Non-pigmented ciliary epithelial cell (primary cell): ENCODE data around the gene UBE2L3.
"Not testable (repeated sequence)": the region's sequence is repeated elsewhere in the genome, so short reads cannot be mapped to it uniquely, and the experiment has no call there.

Source experiments
- DNase-seq: peaks from one replicate; pipeline ENCODE4 v3.0.0-alpha.2; 2010; ENCODE audit warnings: low read depth

UBE2L3 gene

DNA sequence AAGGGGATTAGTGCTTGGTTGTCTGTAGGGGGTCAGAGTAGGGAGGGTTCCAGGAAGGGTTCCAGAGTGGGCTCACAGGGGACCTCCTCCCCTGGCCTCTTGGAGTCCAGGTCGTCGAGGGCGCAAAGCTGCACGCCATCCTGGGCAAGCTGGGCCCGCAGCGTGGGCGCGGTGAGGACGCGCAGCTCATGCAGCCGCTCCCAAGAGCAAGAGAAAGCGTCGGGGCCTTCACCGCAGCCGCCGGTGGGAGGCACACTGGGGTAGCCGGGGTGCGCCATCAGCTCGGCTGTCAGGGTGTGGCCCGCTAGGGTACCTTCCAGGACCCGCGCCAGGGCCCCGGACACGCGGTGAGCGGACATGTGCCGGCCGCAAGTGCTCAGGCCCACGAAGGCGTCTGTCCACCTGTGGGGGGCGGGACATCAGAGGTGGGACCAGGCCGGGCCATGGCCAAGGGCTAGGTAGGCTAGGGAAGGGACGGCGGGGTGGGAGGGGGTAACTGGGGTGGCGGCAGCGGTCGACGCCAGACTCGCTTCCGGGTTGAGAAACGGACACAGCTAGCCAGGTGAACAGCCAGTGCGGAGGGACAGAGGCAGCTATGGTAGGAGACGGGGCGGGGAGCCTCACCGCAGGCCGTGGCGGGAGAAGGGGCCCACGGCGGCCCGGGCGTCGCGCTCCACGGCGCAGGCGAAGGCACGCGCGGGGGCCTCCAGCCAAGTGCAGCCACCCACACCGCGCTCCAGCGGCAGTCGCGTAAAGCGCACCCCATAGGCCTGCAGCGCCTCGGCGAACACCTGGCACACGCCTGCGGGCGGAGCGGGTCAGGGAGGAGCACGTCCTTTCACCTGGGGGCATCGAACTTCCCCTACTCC lies 61.1 kb downstream of the UBE2L3 start:
- DNase-seq, result no peak

GRCh38 chr22:21629255-21630149 lies 62.0 kb downstream of the UBE2L3 start, which contains the start of gene YDJC:
TSS of gene YDJC (minus strand) at chr22:21630022. CDS start at chr22:21630014, 8 bp downstream.
- peak; percentile 50 for DNase-seq

DNA sequence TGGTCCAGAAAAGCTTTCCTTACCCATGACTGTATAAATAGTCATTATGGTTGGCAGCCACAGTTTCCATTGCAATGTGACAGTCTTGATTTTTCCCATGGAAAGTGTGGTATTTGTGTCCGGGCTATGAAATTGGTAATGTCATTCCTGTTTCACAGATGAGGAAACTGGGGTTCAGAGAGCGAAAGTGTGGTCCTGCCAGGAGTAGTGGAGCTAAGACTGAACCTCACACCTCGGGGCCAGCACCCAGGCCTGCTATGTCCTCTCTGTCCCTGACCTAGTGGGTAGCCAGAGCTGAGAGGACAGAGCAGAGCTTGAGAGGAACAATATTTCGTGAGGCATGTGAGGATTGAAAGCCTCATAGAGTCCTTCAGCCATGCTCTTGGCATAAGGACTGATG lies 63.5 kb downstream of the UBE2L3 start:
- DNase-seq, result no peak

DNA sequence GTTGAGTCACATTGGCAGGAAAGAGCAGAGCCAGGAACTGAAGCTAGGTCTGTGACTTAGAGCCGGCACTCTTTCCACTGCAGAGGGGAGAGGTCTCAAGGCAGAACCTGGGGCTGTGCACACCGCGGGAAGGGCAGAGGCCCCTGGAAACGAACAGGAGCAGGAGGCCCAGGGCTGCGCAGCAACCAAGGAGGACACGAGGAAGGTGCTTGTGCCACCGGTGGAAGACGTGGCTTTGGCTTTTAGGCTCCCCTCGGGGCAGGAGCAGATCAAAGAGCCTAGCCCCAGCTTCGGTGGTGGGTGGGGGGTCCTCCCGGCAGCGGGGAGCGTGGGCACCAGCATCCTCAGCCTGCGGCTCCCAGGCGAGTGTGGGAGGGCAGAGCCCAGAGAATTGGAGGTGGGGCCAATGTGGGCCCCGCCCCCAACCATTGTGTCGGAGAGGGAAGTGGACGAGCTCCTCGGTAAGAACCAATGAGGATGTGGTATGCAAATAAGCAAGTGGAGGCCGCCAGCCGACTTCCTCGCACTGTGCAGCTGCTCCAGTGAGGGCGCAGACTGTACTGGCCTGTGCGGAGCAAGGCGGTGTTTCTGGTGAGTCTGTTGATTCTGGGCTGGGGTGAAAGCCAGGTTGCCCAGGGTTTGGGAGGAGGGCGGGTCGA lies 64.9 kb downstream of the UBE2L3 start, which contains the start of gene CCDC116:
Gene CCDC116, plus strand, starts transcription at position 524 of the 659 bp plus-strand sequence. CDS start 422 bp downstream, outside the sequence.
- no peak for DNase-seq

- no peak for DNase-seq
These were observed 65.4 kb downstream of the UBE2L3 start for GRCh38 chr22:21632931-21633330.

DNA sequence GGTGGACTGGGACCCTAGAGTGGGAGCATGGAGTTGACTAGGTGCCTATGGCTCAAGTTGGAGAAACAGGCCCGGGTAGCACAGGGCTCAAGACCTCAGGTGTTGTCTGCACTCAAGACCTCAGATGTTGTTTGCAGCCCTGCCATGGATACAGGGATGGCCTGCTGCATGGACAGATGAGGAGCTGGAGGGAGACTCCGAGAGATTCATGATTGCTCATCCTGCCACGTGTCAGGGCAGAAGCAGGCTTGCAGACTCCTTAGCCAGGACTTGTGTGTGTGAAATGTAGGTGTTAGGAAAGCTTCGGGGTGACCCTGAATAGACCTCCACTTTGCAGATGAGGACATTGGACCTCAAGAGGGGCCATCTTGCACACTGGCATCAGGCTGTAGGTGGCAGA lies 66.0 kb downstream of the UBE2L3 start:
- no peak for DNase-seq

DNA sequence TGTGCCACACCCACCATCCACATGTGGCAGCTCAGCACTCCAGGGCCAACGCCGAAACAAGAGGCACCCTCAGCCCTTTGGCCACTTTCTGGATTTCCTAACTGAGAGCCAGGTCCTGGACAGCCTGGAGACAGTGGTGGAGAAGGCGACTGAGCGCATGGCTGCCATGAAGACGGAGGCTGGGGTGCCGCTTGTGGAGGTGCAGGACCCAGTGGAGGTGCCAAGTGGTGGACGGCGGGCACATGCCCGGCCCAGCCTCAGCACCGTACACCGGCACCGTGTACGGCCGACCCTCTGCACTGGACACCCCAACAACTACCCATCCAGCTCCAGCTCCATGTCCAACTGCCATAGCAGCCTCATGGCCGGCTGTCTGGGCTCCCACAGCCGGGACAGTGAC lies 66.6 kb downstream of the UBE2L3 start:
- DNase-seq, result no peak

DNA sequence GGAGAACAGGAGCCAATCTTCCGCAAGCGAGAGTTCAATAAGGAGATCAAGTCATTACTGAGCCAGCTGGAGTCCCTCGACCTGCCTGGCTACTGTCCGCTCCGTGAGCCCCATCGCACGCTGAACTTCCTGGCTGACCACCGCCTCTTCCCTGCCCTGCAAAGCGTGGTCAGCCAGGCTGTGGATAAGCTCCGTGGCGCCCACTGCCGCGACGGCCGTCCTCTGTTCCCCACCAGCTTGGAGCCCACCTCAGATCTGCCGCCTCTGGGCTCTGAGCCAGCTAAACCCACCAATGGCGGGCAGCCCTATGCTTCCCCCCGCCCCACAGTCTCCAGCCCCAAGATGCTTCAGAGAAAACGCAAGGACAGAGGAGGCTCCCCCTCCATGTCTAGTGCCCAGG lies 67.3 kb downstream of the UBE2L3 start:
- DNase-seq, result no peak

DNA sequence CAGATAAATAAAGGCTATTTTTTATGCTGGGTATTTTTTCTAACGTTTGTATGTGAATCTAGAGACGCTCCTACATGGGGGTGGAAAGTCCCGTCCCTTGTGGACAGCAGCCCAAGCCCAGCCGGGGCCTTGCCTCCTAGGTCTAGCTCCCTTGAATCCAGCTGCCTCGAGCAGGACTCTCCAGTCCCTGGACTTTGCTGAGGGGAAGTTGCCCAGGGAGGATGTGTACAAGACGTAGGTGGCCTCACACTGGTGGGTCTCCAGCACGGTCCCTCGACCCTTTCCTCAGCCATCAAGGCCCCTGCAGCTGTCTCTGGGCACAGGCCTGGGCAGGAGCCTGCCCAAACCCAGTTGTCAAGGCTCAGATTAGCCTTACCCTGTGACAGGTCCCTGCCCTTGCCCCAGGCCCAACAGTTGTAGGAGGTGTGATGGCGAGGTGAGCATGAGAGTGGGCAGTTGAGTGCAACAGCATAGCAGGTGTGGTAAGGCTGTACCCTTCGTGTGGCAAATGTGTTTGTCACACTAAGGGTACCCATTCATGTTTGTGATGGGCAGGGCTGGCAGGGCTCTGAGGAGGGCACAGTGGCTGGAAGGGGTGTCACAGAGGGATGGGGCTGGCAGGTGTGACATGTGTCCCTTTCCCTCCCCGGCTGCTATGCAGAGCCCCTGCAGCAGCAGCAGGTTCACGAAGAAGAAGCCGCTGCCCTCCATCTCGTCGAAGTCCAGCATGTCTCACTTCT lies 68.4 kb downstream of the UBE2L3 start:
- no peak for DNase-seq

DNA sequence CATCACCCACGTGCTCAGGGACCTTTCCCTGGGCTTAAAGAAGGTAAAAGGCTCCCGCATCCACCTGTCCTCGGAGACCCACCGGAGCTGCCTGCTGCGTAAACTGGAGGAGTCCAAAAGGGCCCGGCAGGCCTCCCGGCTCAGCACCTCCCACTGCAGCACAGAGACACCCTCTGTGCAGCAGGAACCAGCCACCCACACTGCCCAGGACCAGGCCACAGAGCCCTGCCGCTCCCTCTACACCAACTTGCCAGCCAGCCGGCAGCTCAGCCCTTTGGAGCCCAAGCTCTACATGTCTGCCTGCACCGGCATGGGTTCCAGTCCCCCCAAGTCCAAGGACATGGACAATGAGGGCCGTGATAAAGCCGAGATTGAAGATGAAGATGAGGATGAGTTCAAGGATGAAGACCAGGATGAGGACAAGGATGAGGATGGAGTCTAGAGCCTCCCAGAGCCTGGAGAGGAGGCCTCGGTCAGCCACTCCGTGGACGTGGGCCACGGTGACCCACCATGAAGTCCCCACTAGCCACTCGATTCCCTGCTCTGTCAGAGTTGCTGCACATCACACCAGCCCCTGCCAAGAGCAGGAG lies 69.2 kb downstream of the UBE2L3 start:
- no peak for DNase-seq

GRCh38 chr22:21637450-21637849 lies 69.9 kb downstream of the UBE2L3 start:
- not testable (repeated sequence) for DNase-seq

DNA sequence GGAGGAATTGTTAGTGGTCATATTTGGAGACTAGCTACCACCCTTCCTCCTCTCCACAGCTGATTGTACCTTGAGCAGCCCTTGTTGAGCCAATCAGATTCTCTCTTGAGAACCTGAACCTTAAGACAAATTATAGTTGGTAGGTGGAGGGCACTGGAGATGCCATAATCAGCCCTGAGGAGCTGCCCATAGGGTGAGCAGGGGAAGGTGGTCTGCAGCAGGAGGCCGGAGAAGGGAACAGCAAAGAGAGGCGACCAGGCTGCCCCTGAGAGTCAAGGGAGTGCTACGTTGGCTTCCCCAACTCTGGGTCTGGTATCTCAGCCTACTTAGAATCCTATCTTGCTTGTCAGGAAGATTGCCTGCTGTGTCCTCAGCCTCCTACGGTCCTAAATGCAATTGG lies 71.8 kb downstream of the UBE2L3 start:
- no peak for DNase-seq

- DNase-seq, result no peak
These were observed 73.3 kb downstream of the UBE2L3 start for GRCh38 chr22:21640810-21641209.

GRCh38 chr22:21641417-21641788 lies 73.9 kb downstream of the UBE2L3 start:
- DNase-seq, result no peak

- peak; percentile 93 for DNase-seq
These were observed 74.5 kb downstream of the UBE2L3 start, which contains the start of gene SDF2L1 for GRCh38 chr22:21641789-21642583. TSS of gene SDF2L1 (plus strand) at chr22:21642302. CDS start at chr22:21642337, 35 bp downstream.

- no peak for DNase-seq
These were observed 75.3 kb downstream of the UBE2L3 start for GRCh38 chr22:21642584-21643448.

- DNase-seq, result no peak
These were observed 76.2 kb downstream of the UBE2L3 start for GRCh38 chr22:21643533-21644357.

- DNase-seq, result not testable (repeated sequence)
These were observed 78.0 kb downstream of the UBE2L3 start for GRCh38 chr22:21645513-21645912.
